Stimulated activated CD8-positive, alpha-beta memory T cell treated with anti-CD3 and anti-CD28 coated beads, Interleukin-7, amount 100 ng/mL, for 24 hours (primary cell): Measurements from ENCODE around the gene SLC16A12.
"Not testable (repeated sequence)": the region's sequence is repeated elsewhere in the genome, so short reads cannot be mapped to it uniquely, and the experiment has no call there.

Source experiments
- DNase-seq: peaks from one replicate; pipeline ENCODE4 v3.0.0-alpha.2; 2020; ENCODE audit warnings: low read depth

SLC16A12 gene

GRCh38 chr10:89416465-89416864 is 118.9 kb downstream of the SLC16A12 start:
- DNase-seq = no peak

GRCh38 chr10:89414879-89415821 is 120.2 kb downstream of the SLC16A12 start:
- no peak for DNase-seq

- DNase-seq = peak; percentile 23
Observed at GRCh38 chr10:89414146-89414878, 121.1 kb downstream of the SLC16A12 start, which contains the start of gene IFIT5. Gene IFIT5 (plus strand): TSS chr10:89414568. CDS start chr10:89414799, 231 bp downstream.

- no peak for DNase-seq
Observed at GRCh38 chr10:89413398-89413912, 121.9 kb downstream of the SLC16A12 start.

- DNase-seq = not testable (repeated sequence)
Observed at GRCh38 chr10:89412276-89412675, 123.1 kb downstream of the SLC16A12 start.

- not testable (repeated sequence) for DNase-seq
Observed at GRCh38 chr10:89411135-89411534, 124.3 kb downstream of the SLC16A12 start.

GRCh38 chr10:89410551-89410950 is 124.8 kb downstream of the SLC16A12 start:
- not testable (repeated sequence) for DNase-seq

GRCh38 chr10:89409282-89409681 is 126.1 kb downstream of the SLC16A12 start:
- not testable (repeated sequence) for DNase-seq

GRCh38 chr10:89407792-89408191 is 127.6 kb downstream of the SLC16A12 start:
- not testable (repeated sequence) for DNase-seq

- not testable (repeated sequence) for DNase-seq
Observed at GRCh38 chr10:89406178-89406577, 129.2 kb downstream of the SLC16A12 start.

- DNase-seq = no peak
Observed at GRCh38 chr10:89404104-89405047, 131.0 kb downstream of the SLC16A12 start.

- no peak for DNase-seq
Observed at GRCh38 chr10:89403043-89403442, 132.4 kb downstream of the SLC16A12 start.

- DNase-seq = no peak
Observed at GRCh38 chr10:89399956-89400355, 135.4 kb downstream of the SLC16A12 start.

GRCh38 chr10:89398003-89398749 is 137.2 kb downstream of the SLC16A12 start:
- DNase-seq = no peak

- DNase-seq = no peak
Observed at GRCh38 chr10:89395141-89395540, 140.3 kb downstream of the SLC16A12 start.

- DNase-seq = no peak
Observed at GRCh38 chr10:89393898-89394297, 141.5 kb downstream of the SLC16A12 start.

GRCh38 chr10:89392974-89393373 is 142.4 kb downstream of the SLC16A12 start:
- no peak for DNase-seq

GRCh38 chr10:89391907-89392756 is 143.3 kb downstream of the SLC16A12 start, which contains the start of gene IFIT1:
Gene IFIT1 (plus strand): TSS chr10:89392623. CDS start chr10:89392713, 90 bp downstream.
- no peak for DNase-seq

- not testable (repeated sequence) for DNase-seq
Observed at GRCh38 chr10:89391226-89391576, 144.2 kb downstream of the SLC16A12 start.
